Astrocyte (in vitro differentiated cells and primary cell): ENCODE data around the gene NDUFS3. TPM values are rescaled to one million over a fixed set of nuclear protein-coding genes. Genes with fewer than 3 reads are reported as not detected.

Experiments used
- DNase-seq: peaks from one replicate; pipeline ENCODE4 v3.0.0-alpha.2; 2010; ENCODE audit warnings: low read depth
- FAIRE-seq: peaks from 2 replicates; lab custom pipeline; 2011; peaks lifted over from hg19 to GRCh38; lab: Jason Lieb, UNC
- H2AFZ ChIP-seq: 2 replicates; pipeline ENCODE4 v1.6.0; 2012; ENCODE audit warnings: low read depth, low read length, inconsistent platforms
- H3K27ac ChIP-seq: 2 replicates; pipeline ENCODE4 v1.5.1; 2011; ENCODE audit warnings: low read depth, low read length, inconsistent platforms
- H3K27me3 ChIP-seq: 2 replicates; pipeline ENCODE4 v1.6.0; 2011; ENCODE audit warnings: low read length, inconsistent platforms; ENCODE audit not compliant: insufficient read depth
- H3K36me3 ChIP-seq: 2 replicates; pipeline ENCODE4 v1.5.1; 2011; ENCODE audit warnings: low read length, inconsistent platforms; ENCODE audit not compliant: insufficient read depth
- H3K4me1 ChIP-seq: 2 replicates; pipeline ENCODE4 v1.5.1; 2011; ENCODE audit warnings: low read length, inconsistent platforms; ENCODE audit not compliant: insufficient read depth
- H3K4me2 ChIP-seq: 2 replicates; pipeline ENCODE4 v1.6.0; 2012; ENCODE audit warnings: low read length, inconsistent platforms
- H3K4me3 ChIP-seq: 2 replicates; pipeline ENCODE4 v1.5.1; 2011; ENCODE audit warnings: low read depth, mild to moderate bottlenecking, low read length, inconsistent platforms; ENCODE audit not compliant: insufficient read depth
- H3K79me2 ChIP-seq: 2 replicates; pipeline ENCODE4 v1.6.0; 2012; ENCODE audit warnings: mild to moderate bottlenecking, low read length, inconsistent platforms; ENCODE audit not compliant: insufficient read depth
- H3K9ac ChIP-seq: 2 replicates; pipeline ENCODE4 v1.6.0; 2012; ENCODE audit warnings: mild to moderate bottlenecking, low read length, inconsistent platforms
- H3K9me3 ChIP-seq: 2 replicates; pipeline ENCODE4 v1.5.1; 2012; ENCODE audit warnings: low read depth, mild to moderate bottlenecking, low read length, inconsistent platforms; ENCODE audit not compliant: insufficient read depth
- H4K20me1 ChIP-seq: 2 replicates; pipeline ENCODE4 v1.6.0; 2012; ENCODE audit warnings: low read length, inconsistent platforms; ENCODE audit not compliant: insufficient read depth
- H3K27ac Mint-ChIP-seq: one replicate; pipeline ENCODE4 v1.8.0; 2021; ENCODE audit warnings: mild to moderate bottlenecking, mixed read lengths; ENCODE audit not compliant: unreplicated experiment
- H3K27me3 Mint-ChIP-seq: one replicate; pipeline ENCODE4 v1.8.0; 2021; ENCODE audit warnings: low read depth, mixed read lengths; ENCODE audit not compliant: unreplicated experiment
- H3K36me3 Mint-ChIP-seq: one replicate; pipeline ENCODE4 v1.8.0; 2021; ENCODE audit warnings: low read depth, mixed read lengths; ENCODE audit not compliant: unreplicated experiment
- H3K4me1 Mint-ChIP-seq: one replicate; pipeline ENCODE4 v1.8.0; 2021; ENCODE audit warnings: low read depth, mixed read lengths; ENCODE audit not compliant: unreplicated experiment
- H3K4me3 Mint-ChIP-seq: one replicate; pipeline ENCODE4 v1.8.0; 2021; ENCODE audit warnings: mild to moderate bottlenecking, moderate library complexity, mixed read lengths; ENCODE audit not compliant: unreplicated experiment
- H3K9me3 Mint-ChIP-seq: one replicate; pipeline ENCODE4 v1.8.0; 2021; ENCODE audit warnings: mild to moderate bottlenecking, mixed read lengths; ENCODE audit not compliant: unreplicated experiment
- EZH2 ChIP-seq: IDR thresholded peaks from 2 replicates; pipeline ENCODE4 v1.6.1; 2012; ENCODE audit warnings: mild to moderate bottlenecking, low read length, inconsistent platforms; ENCODE audit not compliant: insufficient read depth
- total RNA-seq: library from RNA; stranded (reverse); gene quantifications from 2 replicates; pipeline ENCODE4 v1.2.1, GENCODE V29; 2021
- TF ChIP-seq, protein P1 (sequence below): IDR thresholded peaks from 2 replicates; pipeline ENCODE4 v1.5.1; 2011; ENCODE audit warnings: low read depth, mild to moderate bottlenecking, inconsistent platforms, low read length, moderate library complexity; ENCODE audit not compliant: insufficient read depth

The NDUFS3 gene
- total RNA-seq, 1 donor from 2014 or later: 80.7 TPM

DNA sequence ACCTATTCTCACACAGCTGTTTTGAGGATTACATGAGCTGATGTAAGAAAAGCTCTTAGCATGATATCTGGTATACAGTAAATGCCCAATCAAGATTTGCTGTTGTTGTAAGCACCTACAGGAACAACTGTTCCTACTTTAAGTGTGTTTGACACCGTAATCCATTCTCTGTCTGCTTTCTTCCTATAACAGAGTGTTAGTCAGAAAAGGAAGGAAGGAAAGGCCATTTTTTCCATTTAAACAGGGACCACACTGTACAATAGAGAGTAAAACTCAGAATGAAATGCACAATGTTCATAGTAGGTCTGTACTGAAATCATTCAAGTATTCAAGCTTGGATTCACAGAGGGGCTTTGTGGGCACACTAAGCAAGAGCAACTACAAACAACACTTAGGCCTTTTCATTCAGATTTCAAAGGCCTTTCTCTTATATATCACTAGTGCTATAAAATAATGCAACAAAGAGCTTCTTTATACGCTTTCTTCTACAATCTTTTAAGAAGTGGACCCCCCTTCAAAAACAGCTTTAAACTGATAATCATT lies 42.0 kb downstream of the NDUFS3 start:
- Histone ChIP-seq H3K9me3 (no peaks in the 10 kb centered on the region), H3K4me1 (peaks cover 10% of the 10 kb centered on the region), H3K4me2 (no peak overlapping the region), H3K79me2 (no peaks in the 10 kb centered on the region), H3K27ac (no peak overlapping the region), H4K20me1 (peaks cover 7% of the 10 kb centered on the region), H3K9ac (no peak overlapping the region), H3K27me3 (no peaks in the 10 kb centered on the region), H2AFZ (no peak overlapping the region), H3K4me3 (no peak overlapping the region), H3K36me3 (peaks cover 40% of the 10 kb centered on the region)
- no peak overlapping the region for H3K4me3 Mint-ChIP-seq
- no peak for DNase-seq
- peaks cover 4% of the 10 kb centered on the region for H3K36me3 Mint-ChIP-seq
- no peaks in the 10 kb centered on the region for H3K9me3 Mint-ChIP-seq
- TF ChIP-seq EZH2: no peak
- TF ChIP-seq, protein P1, sequence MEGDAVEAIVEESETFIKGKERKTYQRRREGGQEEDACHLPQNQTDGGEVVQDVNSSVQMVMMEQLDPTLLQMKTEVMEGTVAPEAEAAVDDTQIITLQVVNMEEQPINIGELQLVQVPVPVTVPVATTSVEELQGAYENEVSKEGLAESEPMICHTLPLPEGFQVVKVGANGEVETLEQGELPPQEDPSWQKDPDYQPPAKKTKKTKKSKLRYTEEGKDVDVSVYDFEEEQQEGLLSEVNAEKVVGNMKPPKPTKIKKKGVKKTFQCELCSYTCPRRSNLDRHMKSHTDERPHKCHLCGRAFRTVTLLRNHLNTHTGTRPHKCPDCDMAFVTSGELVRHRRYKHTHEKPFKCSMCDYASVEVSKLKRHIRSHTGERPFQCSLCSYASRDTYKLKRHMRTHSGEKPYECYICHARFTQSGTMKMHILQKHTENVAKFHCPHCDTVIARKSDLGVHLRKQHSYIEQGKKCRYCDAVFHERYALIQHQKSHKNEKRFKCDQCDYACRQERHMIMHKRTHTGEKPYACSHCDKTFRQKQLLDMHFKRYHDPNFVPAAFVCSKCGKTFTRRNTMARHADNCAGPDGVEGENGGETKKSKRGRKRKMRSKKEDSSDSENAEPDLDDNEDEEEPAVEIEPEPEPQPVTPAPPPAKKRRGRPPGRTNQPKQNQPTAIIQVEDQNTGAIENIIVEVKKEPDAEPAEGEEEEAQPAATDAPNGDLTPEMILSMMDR: no peak
- no peak overlapping the region for H3K27ac Mint-ChIP-seq
- H3K27me3 Mint-ChIP-seq: no peaks in the 10 kb centered on the region
- FAIRE-seq: no peak
- no peaks in the 10 kb centered on the region for H3K4me1 Mint-ChIP-seq

DNA sequence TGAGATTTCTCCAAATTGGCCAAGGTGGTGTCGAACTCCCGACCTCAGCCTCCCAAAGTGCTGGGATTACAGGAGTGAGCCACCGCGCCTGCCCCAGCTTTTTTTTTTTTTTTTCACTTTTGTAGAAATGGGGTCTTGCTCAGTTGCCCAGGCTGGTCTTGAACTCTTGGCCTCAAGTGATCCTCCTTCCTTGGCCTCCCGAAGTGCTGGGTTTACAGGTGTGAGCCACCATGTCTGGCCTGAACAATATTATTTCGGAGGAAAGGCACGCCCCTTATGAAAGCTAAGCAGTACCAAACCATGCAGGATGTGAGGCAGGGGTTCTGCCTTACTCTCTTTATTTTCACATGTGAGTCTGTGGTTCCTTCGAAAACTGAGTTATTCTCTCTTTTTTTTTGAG lies 47.4 kb downstream of the NDUFS3 start:
- Histone ChIP-seq H3K36me3 (peaks cover 49% of the 10 kb centered on the region), H3K79me2 (no peaks in the 10 kb centered on the region), H2AFZ (no peak overlapping the region), H3K27me3 (no peaks in the 10 kb centered on the region), H3K4me1 (no peaks in the 10 kb centered on the region), H3K27ac (no peak overlapping the region), H3K9ac (no peak overlapping the region), H3K9me3 (no peaks in the 10 kb centered on the region), H3K4me2 (no peak overlapping the region), H4K20me1 (no peaks in the 10 kb centered on the region), H3K4me3 (no peak overlapping the region)
- FAIRE-seq (no peak), DNase-seq (no peak)
- no peaks in the 10 kb centered on the region for H3K27me3 Mint-ChIP-seq
- peaks cover 17% of the 10 kb centered on the region for H3K36me3 Mint-ChIP-seq
- no peaks in the 10 kb centered on the region for H3K4me1 Mint-ChIP-seq
- no peaks in the 10 kb centered on the region for H3K9me3 Mint-ChIP-seq
- no peak for TF ChIP-seq EZH2
- TF ChIP-seq, protein P1: no peak
- no peak overlapping the region for H3K27ac Mint-ChIP-seq
- no peak overlapping the region for H3K4me3 Mint-ChIP-seq

DNA sequence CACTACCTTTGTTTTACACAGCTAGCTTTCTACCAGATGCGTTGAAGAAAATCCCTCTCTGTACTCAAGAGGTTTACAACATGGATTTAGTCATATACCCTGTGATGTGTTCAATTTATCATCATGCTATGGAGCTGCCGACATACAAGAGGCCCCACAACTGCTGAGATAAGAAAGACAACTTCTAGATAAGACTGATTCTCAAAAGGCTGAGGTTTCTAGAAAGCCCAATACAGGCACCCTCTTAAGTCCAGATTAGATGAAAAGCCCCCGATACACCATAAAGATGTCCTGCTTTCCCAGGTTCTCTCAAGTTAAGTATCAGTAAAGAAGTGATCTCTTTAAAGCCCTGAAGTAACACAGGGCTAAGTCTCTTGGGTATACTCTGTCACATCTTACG lies 49.2 kb downstream of the NDUFS3 start:
- no peaks in the 10 kb centered on the region for H3K27me3 Mint-ChIP-seq
- DNase-seq: no peak
- no peaks in the 10 kb centered on the region for H3K9me3 Mint-ChIP-seq
- FAIRE-seq: no peak
- no peak overlapping the region for H3K4me3 ChIP-seq
- TF ChIP-seq, protein P1: no peak
- TF ChIP-seq EZH2: no peak
- H3K4me1 Mint-ChIP-seq: no peaks in the 10 kb centered on the region
- no peaks in the 10 kb centered on the region for H3K27me3 ChIP-seq
- peaks cover 22% of the 10 kb centered on the region for H3K36me3 Mint-ChIP-seq
- H4K20me1 ChIP-seq: no peaks in the 10 kb centered on the region
- H2AFZ ChIP-seq: no peak overlapping the region
- no peak overlapping the region for H3K9ac ChIP-seq
- H3K27ac Mint-ChIP-seq: no peak overlapping the region
- peaks cover 50% of the 10 kb centered on the region for H3K36me3 ChIP-seq
- no peaks in the 10 kb centered on the region for H3K9me3 ChIP-seq
- no peak overlapping the region for H3K27ac ChIP-seq
- no peak overlapping the region for H3K4me3 Mint-ChIP-seq
- H3K79me2 ChIP-seq: no peaks in the 10 kb centered on the region
- no peak overlapping the region for H3K4me2 ChIP-seq
- no peaks in the 10 kb centered on the region for H3K4me1 ChIP-seq
